ENCODE data around the gene TSEN54.

TSEN54 gene

DNA sequence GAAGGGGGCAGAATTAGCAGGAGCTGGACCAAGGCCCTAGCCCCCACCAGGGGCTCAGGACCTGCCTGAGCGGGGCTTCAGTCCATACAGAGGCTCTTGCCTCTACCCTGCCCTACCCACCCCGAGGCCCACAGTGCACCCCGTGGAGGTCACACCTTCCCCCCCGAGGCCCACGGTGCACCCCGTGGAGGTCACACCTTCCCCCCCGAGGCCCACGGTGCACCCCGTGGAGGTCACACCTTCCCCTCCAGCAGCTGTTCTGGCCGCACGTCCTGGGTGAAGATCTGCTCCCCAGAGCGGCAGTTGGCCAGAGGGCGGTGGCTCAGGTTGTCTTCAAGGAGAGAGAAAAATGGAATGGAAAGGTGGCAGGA lies 12.4 kb upstream of the TSEN54 start:
- DNase-seq (ENCODE audit: low read depth in 4 of 4, low spot score in 1 of 4), result no peak

DNA sequence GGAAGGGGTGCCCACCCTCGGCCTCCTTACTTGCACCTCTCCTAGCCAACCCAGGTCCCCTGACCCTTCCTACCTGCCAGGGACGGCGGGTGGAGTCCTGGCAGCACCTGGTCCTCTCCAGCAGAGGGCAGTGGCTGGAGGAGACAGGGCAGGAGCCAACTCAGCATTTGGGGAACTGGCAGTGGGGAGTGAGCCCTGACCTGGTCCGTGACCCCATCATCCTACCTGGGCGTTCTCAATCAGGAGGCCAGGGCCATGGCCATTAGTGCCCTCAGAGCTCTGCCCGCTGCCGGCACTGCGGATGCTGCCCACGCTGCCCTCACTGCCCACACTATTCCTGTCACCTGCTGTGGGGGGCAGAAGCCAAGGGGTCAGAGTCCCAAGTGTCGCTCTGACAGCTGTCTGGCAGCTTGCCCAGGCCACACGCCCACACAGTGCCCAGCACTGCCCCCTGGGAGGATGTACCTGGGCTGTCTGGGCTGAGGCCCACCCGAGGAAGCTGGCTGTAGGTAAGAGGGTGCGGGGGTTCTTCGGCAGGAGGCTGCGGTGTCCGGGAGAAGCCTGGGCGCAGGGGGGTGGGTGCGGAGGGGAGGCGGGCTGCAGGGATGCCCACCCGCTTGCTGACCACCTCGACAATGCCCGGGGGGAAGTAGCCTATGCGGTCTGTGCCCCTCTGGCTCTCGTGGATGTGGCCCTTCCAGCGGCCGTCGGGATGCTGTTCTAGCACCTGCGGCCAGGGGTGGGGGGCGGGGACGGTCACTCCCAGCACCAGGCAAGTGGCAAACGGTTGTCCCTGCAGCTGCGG lies 11.8 kb upstream of the TSEN54 start:
- DNase-seq (ENCODE audit: low read depth in 4 of 4, low spot score in 1 of 4), result no peak

DNA sequence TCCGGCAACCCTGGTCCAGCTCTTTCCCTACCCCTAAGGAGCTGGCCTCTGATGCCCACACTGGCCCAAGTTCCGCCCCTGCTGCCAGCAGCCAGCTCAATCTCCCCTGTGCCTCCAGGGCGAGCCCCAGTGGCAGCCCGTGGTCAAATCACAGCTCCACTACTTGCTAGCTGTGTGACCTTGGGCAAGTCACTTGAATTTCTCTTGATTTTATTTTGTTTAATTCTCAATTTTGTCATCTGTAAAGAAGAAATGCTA lies 11.2 kb upstream of the TSEN54 start:
- DNase-seq (ENCODE audit: low read depth in 4 of 4, low spot score in 1 of 4), result no peak

DNA sequence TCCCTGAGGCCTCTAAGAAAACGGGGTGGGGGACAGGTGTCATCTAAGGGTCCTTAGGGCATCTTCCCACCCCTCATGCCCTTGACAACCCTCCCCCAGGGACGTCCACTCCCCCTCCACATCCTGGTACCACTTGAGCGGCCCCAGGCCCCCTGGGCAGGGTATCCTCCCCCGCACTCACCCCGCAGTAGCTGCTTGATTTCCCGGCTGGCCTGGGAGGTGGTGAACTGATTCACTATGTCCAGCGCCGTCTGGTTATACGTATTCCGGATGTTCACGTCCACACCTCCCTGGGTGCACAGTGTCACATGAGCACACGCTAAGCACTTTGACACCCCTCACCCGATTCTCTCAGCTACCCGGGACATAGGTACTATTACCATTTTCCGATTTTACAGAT lies 10.7 kb upstream of the TSEN54 start:
- DNase-seq (ENCODE audit: low read depth in 4 of 4, low spot score in 1 of 4), result no peak

DNA sequence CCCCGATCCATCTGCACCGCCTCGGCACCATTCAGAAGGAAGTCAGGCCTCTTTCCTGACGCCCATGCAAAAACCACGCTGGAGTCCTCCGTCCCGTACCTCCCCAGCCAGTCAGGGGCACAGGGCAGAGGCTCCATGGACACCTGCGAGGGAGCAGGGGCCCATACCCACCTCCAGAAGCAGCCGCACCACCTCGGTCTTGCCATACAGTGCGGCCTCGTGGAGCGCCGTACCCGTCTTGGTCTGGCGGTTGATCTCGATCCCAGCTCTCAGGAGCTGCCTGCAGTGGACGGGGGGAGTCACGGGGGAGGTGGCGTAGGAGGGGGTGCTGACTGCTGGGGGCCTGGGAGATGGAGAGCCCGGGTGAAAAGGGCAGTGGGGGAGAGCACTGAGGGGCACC lies 10.2 kb upstream of the TSEN54 start:
- no peak for DNase-seq (ENCODE audit: low read depth in 4 of 4, low spot score in 1 of 4)

DNA sequence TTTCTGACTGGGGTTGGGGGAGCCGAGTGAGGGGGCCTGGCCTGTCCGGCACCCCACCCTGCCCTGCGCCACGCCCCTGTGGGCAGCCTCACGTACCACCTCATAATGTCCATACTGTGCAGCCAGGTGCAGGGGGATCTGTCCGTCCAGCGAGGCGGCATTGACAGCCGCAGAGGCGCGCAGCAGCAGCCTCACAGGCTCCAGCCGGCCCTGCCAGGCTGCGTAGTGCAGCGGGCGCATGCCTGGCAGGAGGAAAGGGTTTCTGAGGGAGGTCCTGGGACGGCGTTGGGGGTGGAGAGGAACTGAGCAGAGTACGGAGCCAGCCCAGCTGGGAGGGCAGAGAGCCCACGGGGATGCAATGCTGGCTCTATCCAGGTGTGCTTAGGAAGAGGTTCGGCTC lies 9.4 kb upstream of the TSEN54 start:
- DNase-seq (ENCODE audit: low read depth in 4 of 4, low spot score in 1 of 4), result no peak

DNA sequence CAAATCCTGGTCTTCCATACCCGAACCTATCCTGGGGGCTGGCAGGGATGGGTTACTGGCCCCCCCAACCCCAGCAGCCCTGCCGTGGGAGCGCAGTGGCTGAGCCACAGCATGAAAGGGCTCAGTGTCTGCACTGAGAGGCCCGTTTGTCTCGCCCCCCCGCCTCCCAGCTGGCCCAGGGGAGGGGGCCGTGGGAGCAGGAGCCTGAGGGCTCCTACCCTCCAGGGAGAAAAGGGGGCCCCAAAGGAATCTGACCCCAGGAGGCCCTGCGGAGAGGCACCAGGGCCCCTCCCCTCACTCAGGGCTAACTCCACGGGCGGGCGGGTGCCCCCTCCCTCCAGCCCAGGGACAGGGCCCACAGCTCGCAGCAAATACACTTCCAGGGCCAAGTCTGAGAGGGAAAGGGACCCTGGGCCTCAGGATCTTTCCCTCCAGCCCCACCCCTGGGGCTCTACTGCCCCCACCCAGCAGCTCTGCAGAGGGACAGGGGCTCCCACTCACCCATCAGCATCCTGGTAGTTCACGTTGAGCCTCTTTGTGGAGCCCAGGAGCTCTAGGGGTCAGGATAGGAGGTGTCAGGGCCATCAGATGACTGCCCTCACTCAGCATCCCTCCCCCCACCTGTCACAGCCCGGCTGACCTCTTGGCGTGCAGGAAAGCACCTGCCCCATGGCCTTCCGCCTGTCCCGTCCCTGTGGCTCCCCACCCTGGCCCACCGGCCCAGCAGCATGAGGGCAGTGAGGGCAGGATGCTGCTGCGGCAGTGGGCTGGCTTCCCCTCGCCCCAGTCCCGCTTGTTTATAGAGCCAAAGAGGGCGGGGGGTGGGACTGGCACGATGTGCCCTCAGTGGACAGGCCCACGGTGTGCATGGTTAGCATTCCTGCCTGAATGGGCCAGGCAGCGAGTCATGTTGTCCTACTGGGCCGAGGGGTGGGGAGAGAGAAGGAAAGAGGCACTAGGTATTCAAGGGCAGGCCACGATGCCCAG lies 8.3 kb upstream of the TSEN54 start:
- DNase-seq (ENCODE audit: low read depth in 4 of 4, low spot score in 1 of 4), result no peak

DNA sequence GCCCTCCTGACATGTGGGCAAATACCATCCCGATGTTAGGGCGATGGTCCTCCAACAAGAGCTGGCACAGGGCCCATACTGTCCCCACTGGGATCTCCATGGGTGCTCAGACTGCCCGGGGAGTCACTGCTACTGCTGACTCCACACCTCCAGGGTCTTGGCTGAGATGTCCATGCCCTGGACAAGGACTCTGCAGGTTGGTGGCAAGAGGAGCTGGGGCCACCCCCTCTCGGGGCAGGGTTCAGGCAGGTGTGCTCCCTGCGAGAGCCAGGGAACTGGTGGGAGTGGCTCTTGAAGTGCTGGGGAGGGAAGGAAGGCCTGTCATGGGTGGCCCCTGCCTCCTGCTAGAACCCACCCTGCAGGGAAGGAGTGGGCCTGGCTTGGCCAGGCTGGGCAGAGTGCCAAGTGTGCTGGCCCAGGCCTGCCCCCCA lies 7.4 kb upstream of the TSEN54 start:
- no peak for DNase-seq (ENCODE audit: low read depth in 4 of 4, low spot score in 1 of 4)

DNA sequence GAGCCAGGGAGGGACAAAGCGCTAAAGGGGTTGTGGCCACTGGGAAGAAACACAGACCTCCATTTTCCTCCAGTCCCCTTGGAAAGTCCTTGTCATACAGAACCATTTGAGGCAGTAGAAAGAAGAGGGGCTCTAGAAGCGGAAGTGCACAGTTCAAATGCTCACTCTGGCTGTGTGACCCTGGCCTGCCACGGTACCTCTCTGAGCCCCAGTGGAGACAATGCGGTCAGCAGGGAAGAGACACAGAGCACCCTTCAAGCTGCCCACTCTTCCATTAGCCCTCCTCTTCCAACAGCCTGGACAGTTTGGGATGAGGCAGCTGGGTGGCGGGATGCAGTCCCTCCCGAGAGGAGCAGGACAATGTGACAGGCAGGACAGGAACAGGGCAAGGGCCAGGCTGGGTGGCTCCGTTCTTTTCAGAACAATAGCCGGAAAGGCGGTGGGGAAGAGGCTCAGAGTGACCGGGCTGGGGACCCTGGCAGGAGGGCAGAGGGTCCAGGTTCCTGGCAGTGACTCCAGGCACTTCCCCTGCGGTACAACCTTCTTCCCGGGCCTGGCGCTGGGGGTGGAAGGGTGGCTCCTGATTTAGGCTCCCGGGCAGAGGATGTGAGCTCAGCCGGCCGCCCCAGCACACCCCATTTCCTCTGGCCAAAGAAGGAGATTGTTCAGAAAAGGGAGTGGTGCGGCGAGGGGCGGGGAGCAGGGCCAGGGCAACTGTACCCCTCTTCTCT lies 6.6 kb upstream of the TSEN54 start:
- DNase-seq (ENCODE audit: low read depth in 4 of 4, low spot score in 1 of 4), result no peak

DNA sequence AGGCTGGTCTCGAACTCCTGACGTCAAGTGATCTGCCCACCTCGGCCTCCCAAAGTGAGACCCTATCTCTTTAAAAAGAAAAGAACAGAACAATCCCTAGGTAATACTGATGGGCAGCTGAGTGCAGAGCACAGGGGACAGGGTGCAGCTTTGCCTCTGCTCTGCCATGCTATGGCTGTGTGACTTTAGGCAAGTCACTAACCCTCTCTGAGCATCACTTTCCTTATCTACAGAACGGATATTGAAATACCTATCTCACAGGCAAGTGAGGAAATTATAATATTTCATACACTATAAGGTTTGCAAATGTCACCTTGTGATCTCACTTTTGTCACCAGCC lies 5.1 kb upstream of the TSEN54 start:
- no peak for DNase-seq (ENCODE audit: low read depth in 4 of 4, low spot score in 1 of 4)

DNA sequence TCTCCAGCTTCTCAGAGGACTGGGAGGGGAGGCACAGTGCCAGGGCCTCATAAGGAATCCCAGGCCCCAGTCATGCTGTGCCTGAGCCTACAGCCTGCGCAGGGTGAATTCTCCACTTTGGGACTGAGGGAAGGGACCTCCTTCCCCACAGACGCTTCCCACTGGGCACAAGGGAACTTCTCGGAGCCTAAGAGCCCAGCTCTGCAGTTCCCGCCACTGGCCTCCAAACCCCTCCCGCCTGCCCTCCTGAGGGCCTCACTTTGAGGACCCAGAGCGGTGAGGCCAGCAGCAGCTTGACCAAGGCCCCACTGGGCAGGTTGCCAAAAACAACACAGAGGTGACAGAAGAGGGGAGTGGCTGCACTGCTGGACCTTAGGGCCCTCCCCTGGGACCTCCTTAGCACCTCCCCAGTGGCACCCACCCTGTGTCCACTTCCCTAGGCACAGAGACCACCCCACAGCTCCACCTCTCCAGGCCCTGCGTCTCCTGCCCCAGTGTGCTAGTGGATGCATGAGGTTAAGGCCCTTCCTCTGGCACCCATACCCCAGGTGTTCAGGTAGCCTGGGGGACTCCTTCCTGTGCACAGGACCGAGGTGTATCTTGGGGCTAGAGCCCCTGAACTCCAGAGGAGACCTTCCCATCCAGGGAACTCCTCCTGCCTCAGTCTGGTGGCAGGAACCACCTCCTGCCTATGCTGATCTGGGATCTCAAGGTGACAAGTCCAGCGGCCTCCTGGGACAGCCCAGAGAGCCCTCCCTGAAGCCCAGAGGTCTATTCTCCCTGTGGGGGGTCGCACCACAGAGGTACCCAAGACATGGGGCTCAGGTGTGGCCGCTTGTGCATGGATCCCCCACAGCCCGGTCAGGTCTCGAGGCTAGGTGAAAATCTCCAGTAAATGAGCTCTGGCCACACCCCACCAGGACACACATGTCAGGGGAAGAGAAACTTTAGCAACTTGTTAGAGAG lies 4.4 kb upstream of the TSEN54 start:
- no peak for DNase-seq (ENCODE audit: low read depth in 4 of 4, low spot score in 1 of 4)

DNA sequence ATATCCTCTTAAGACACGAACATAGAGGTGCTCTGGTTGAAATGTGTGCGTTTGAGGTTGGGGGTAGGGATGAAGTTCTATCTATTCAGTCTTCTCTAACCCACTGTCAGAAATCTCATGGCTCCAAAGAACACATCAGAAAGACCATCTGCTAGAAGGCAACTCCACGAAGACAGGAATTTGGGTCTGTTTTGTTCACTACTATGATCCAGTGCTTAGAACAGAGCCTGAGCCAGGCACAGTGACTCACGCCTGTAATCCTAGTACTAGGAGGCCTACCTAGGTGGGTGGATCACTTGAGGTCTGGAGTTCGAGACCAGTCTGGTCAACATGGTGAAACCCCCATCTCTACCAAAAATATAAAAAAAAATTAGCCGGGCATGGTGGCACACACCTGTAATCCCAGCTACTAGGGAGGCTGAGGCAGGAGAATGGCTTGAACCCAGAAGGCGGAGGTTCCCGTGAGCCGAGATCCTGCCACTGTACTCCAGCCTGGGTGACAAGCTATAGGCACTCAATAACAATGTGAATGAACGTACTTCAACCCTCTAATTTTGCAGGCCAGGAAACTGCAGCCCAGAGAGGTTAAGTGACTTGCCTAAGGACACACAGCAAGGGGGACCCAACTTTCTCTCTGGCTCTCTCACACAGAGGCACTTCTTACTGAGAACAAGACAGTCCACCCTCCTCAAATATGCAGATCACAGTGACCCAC lies 3.2 kb upstream of the TSEN54 start:
- DNase-seq (ENCODE audit: low read depth in 4 of 4, low spot score in 1 of 4), result no peak

DNA sequence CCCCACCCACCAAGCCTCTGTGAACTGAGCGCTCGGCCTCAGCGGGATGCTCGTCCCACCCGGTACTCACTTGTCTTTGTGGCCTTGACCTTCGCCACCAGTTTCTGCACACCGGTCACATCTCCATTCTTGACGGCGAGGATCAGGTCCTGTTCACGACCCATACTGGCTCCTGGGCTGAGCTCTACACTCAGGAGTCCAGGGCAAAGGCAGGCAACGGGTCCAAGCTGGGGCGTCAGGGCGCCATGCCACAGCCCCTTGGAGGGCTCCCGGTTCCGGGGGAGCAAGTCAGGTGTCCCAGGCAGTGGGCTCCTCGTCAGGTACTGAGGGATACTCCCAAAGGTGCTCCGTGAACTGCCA lies 2.7 kb upstream of the TSEN54 start:
- no peak for DNase-seq (ENCODE audit: low read depth in 4 of 4, low spot score in 1 of 4)

DNA sequence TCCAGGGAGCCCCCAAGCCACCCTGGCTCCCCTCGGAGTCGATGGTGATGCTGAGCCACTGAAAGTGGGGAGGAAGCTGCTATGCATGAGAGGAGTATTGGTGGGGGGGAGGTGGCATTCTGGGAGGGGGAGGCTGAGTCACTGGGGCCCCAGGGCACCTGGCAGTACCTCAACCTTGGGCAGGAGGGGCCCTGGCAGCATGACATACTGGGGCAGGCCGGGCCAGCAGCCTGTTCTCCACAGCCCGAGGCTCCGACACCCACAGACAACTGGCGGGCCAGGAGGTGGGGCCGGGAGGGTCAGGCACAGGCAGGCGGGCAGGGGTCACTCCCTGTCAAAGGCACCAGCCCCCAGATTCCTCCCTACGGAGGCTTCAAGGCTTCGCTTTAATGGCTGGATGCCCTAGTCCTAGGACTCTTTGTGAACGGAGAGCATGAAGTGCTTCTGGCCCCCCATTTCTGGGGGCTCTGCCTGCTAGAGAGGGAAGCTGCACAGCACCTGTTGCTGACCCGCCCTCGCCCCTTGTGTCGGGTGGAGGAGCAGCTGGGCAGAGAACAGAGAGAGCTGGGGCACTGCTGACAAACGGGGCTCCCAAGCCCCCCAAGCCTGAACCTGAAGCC lies 1.9 kb upstream of the TSEN54 start:
- no peak for DNase-seq (ENCODE audit: low read depth in 4 of 4, low spot score in 1 of 4)

DNA sequence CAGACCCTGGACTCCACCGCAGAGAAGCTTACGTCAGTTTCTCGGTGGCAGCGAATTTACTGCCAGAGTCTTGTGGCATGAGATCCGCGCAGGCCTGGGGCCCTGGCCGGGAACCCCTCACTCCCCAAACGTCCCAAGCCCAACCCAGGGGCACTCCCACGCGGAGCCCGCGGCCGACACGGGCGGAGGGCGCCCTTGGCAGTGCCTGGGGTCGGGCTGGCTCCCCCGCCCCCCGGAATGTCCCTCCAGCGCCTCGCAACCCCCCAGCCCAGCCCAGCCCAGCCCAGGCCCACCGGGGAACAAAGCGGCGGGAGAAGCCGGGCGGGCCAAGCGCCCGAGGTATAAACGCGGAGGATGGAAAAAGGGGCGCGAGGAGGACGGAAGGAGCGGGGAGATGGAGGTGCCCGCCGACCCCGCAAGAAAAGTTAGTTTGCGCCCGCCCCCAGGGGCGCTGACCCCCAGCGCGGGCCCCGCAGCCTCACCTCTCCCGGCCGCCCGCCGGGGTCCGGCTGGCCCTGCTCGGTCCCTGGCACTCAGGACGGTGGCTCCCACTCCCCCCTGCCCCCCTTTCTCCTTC lies 1.3 kb upstream of the TSEN54 start:
- no peak for DNase-seq (ENCODE audit: low read depth in 4 of 4, low spot score in 1 of 4)

DNA sequence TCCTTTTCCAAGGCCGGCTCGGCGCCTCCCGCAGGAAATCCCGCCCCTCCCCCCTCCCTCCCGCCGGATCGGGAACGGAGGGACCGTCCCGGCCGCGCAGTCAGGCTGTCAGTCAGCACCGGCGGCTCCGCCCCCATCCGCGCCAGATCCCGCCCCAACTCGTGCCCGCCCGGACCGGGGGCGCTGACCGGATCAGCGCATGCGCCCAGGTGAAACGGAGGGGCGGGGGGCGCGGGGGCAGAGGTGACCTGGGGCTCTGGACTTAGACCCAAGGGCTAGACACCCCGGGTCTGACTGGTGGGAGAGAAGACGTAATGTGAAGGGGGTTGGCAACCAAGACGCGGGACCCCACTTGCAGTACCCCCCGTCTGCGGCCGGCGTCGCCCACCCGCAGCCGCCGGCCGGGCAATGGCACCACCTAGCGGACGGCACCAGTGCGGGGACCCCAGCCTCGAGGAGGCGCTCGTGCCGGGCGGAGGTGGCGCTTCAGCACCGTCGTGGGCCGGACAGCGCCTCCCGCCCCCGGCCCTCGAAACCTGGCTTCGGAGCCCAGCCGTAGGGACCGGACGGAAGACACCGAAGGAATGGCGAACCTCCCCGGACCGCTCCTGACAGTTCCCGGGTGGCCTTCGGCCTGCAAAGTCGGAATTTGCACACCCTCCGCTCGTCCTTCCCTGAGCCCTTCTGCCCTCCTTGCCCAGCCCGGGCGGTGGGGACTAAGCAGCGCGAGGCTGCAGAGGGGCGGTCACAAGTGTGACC lies 653 bp upstream of the TSEN54 start, which contains the start of gene CASKIN2:
Gene CASKIN2, minus strand, starts transcription at position 42 of the 759 bp plus-strand sequence. CDS start 1,733 bp downstream, outside the sequence.
- peak; percentile 58 to 86 (median 72) for DNase-seq (ENCODE audit: low read depth in 4 of 4, low spot score in 1 of 4)

DNA sequence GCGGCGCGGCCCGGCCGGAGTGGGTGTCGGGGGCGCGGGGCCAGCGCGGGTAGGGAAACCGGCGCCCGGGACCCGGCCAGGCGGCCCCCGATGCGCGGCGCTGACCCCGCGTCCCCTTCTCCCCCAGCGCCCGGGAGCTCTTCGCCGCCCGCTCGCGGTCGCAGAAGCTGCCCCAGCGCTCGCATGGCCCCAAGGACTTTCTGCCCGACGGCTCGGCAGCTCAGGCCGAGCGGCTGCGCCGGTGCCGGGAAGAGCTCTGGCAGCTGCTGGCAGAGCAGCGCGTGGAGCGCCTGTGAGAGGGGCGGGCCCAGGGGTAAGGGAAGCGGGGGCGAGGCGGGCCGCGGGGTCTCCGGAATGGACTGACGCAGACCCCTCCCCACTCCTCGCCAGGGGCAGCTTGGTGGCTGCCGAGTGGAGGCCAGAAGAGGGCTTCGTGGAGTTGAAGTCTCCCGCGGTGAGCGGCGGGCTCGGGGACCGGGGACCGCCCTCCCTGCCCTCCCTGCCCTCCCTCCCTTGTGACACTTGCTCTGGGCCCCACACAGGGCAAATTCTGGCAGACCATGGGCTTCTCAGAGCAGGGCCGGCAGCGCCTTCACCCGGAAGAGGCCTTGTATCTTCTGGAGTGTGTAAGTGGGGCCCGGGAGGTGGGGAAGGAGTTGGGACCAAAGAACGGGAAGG lies 430 bp downstream of the TSEN54 start:
- DNase-seq (ENCODE audit: low read depth in 4 of 4, low spot score in 1 of 4), result peak in 1 of 4 experiments; percentile 26

DNA sequence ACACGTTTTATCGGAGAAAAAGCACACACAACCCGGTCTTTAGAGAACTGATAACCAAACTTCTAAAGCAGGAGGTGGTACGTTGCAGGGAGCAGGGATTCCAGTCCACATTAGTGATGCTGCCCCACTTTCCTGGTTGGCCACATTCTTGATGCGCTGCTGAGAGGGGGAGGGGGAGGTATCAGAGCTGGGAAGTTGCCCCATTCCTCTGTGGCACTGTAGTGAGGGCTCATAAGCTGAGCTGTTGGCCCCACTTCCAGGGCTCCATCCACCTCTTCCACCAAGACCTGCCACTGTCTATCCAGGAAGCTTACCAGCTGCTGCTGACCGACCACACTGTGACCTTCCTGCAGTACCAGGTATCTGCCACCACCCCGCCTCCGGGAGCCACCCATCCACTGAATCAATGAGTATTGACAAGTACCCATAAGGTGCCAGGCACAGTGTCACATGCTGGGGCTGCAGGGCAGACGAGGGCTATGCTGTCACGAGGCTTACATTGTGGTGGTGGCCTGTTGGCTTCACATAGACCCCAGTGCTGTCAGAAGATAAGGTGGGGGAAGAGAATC lies 1.1 kb downstream of the TSEN54 start:
- DNase-seq (ENCODE audit: low read depth in 4 of 4, low spot score in 1 of 4), result no peak

Data from stimulated activated CD4-positive, alpha-beta T cell treated with anti-CD3 and anti-CD28 coated beads, Interleukin-1b, Interleukin-23, amount 100 ng/mL, for 24 hours (primary cell).